GM12878 (cell line): ENCODE results near the gene MYOZ1. TPM values are rescaled to one million over a fixed set of nuclear protein-coding genes. Genes with fewer than 3 reads are reported as not detected.

Experiments used
- ATAC-seq: fragments of 200-7000 bp; cut with Tn5 transposase; 3 replicates; pipeline ENCODE4 v1.9.1; 2020; ENCODE audit warnings: mild to moderate bottlenecking, moderate library complexity
- BruUV-seq: library from RNA; stranded (reverse); fragments of 400-500 nt; replicated peaks from 2 replicates; lab custom pipeline; 2021; lab: Mats Ljungman, UMichigan
- CTCF ChIA-PET: fragments of 300-600 bp; sonication (Branson Sonifier 250); formaldehyde crosslinking; extraction: SDS; loops from one replicate; lab custom pipeline; 2021; ENCODE audit warnings: inconsistent platforms; lab: Yijun Ruan, JAX
- POLR2A ChIA-PET: fragments of 350-600 bp; formaldehyde crosslinking; extraction: SDS; loops from one replicate; lab custom pipeline; 2021; ENCODE audit warnings: inconsistent platforms; lab: Charles Lee
- RAD21 ChIA-PET: fragments of 300-600 bp; sonication (Branson Sonifier 250); formaldehyde crosslinking; loops from one replicate; lab custom pipeline; 2023; ENCODE audit warnings: antibody characterized with exemption; ENCODE audit not compliant: unreplicated experiment; lab: Charles Lee
- SMC1A ChIA-PET: fragments of 300-600 bp; sonication (Branson Sonifier 250); formaldehyde crosslinking; loops from one replicate; lab custom pipeline; 2023; ENCODE audit not compliant: unreplicated experiment, uncharacterized antibody; lab: Charles Lee
- DNase-seq: peaks from one replicate; pipeline ENCODE4 v3.0.0-alpha.2; 2011; ENCODE audit warnings: low read depth, low spot score
- FAIRE-seq: peaks from 3 replicates; lab custom pipeline; 2011; peaks lifted over from hg19 to GRCh38; lab: Jason Lieb, UNC
- H2AFZ ChIP-seq: 2 replicates; pipeline ENCODE4 v1.6.0; 2011; ENCODE audit warnings: low read depth, low read length, control low read depth; ENCODE audit not compliant: control insufficient read depth
- H3K27ac ChIP-seq: 2 replicates; pipeline ENCODE4 v1.5.1; 2011; ENCODE audit warnings: control low read depth; ENCODE audit not compliant: control insufficient read depth, insufficient read depth
- H3K27me3 ChIP-seq, 2 experiments: replicated peaks in 1 of 2; 2 replicates each; pipeline versions ENCODE4 v1.6.0 to v1.6.1; 2011; ENCODE audit warnings: low read length in 1 of 2; ENCODE audit not compliant: control insufficient read depth in 2 of 2, insufficient read depth in 2 of 2
- H3K36me3 ChIP-seq, 2 experiments: 2 replicates each; pipeline ENCODE4 v1.5.1; 2011; ENCODE audit warnings: low read length in 1 of 2; ENCODE audit not compliant: control insufficient read depth in 2 of 2, insufficient read depth in 2 of 2
- H3K4me1 ChIP-seq: 2 replicates; pipeline ENCODE4 v1.6.1; 2011; ENCODE audit warnings: mild to moderate bottlenecking, low read length, moderate library complexity, mixed read lengths; ENCODE audit not compliant: control insufficient read depth, insufficient read depth
- H3K4me2 ChIP-seq: 2 replicates; pipeline ENCODE4 v1.6.0; 2011; ENCODE audit warnings: control low read depth; ENCODE audit not compliant: control insufficient read depth, insufficient read depth
- H3K4me3 ChIP-seq: fragments of 200-600 bp; sonication (generic); 2 replicates; pipeline ENCODE4 v1.5.1; 2016
- H3K79me2 ChIP-seq: 2 replicates; pipeline ENCODE4 v1.6.0; 2011; ENCODE audit warnings: low read length; ENCODE audit not compliant: control insufficient read depth, insufficient read depth
- H3K9ac ChIP-seq: 2 replicates; pipeline ENCODE4 v1.8.0; 2011; ENCODE audit warnings: low read length, control low read depth, mixed read lengths; ENCODE audit not compliant: control insufficient read depth, insufficient read depth
- H3K9me3 ChIP-seq: replicated peaks from 3 replicates; pipeline ENCODE4 v1.5.1; 2011; ENCODE audit warnings: mild to moderate bottlenecking, low read length; ENCODE audit not compliant: control insufficient read depth, insufficient read depth
- H4K20me1 ChIP-seq: 2 replicates; pipeline ENCODE4 v1.6.0; 2011; ENCODE audit not compliant: control insufficient read depth, insufficient read depth
- CHD1 ChIP-seq: IDR thresholded peaks from 2 replicates; pipeline ENCODE4 v1.6.1; 2012; ENCODE audit warnings: low read depth, low read length, improper control_type of control experiment
- CREM ChIP-seq: IDR thresholded peaks from 2 replicates; pipeline ENCODE4 v1.6.1; 2014; ENCODE audit warnings: antibody characterized with exemption, low read depth
- MAX ChIP-seq: IDR thresholded peaks from 2 replicates; pipeline ENCODE4 v1.6.1; 2012; ENCODE audit warnings: low read depth, low read length, improper control_type of control experiment
- NBN ChIP-seq: fragments of 450-650 bp; IDR thresholded peaks from 2 replicates; pipeline ENCODE4 v1.6.1; 2016
- POU2F2 ChIP-seq: IDR thresholded peaks from 3 replicates; pipeline ENCODE4 v1.6.1; 2011; ENCODE audit warnings: low read depth, mild to moderate bottlenecking, low read length, borderline replicate concordance
- RAD51 ChIP-seq: fragments of 450-650 bp; IDR thresholded peaks from 2 replicates; pipeline ENCODE4 v1.6.1; 2016; ENCODE audit warnings: moderate library complexity, mild to moderate bottlenecking, inconsistent platforms
- RBBP5 ChIP-seq: fragments of 200-600 bp; sonication (generic); conservative IDR thresholded peaks from 2 replicates; pipeline ENCODE4 v1.6.1; 2016
- SIX5 ChIP-seq: IDR thresholded peaks from 2 replicates; pipeline ENCODE4 v1.6.1; 2011; ENCODE audit warnings: mild to moderate bottlenecking, low read depth, low read length, moderate library complexity; ENCODE audit not compliant: severe bottlenecking
- SPI1 ChIP-seq: IDR thresholded peaks from 2 replicates; pipeline ENCODE4 v1.6.1; 2011; ENCODE audit warnings: low read depth, mild to moderate bottlenecking, low read length, moderate library complexity, borderline replicate concordance; ENCODE audit not compliant: insufficient read depth
- SRF ChIP-seq, 2 experiments: IDR thresholded peaks; 2 replicates each; pipeline ENCODE4 v1.6.1; 2011; ENCODE audit warnings: low read depth in 2 of 2, low read length in 2 of 2, mild to moderate bottlenecking in 1 of 2, moderate library complexity in 1 of 2
- SUPT20H ChIP-seq: IDR thresholded peaks from 2 replicates; pipeline ENCODE4 v1.6.1; 2011; ENCODE audit warnings: low read depth, mild to moderate bottlenecking, low read length, moderate library complexity, borderline replicate concordance; ENCODE audit not compliant: control insufficient read depth
- USF2 ChIP-seq: IDR thresholded peaks from 2 replicates; pipeline ENCODE4 v1.6.1; 2011; ENCODE audit warnings: low read depth, low read length, improper control_type of control experiment, borderline replicate concordance
- ZBTB33 ChIP-seq: fragments of 450-650 bp; IDR thresholded peaks from 2 replicates; pipeline ENCODE4 v1.6.1; 2017; ENCODE audit warnings: mild to moderate bottlenecking
- ZNF207 ChIP-seq: fragments of 450-650 bp; IDR thresholded peaks from 2 replicates; pipeline ENCODE4 v1.6.1; 2014; ENCODE audit warnings: antibody characterized with exemption, mild to moderate bottlenecking, borderline replicate concordance
- WGBS: methylation state at CpG from one replicate; pipeline ENCODE4 v1.1.6; 2016; ENCODE audit warnings: low lambda C conversion rate; ENCODE audit not compliant: insufficient replicate concordance, insufficient coverage; ENCODE audit errors: missing lambda C conversion rate; 5-methylcytosine and 5-hydroxymethylcytosine counted together
- in situ Hi-C: fragments of 300-500 bp; cut with MboI; formaldehyde crosslinking; loops from 9 replicates; pipeline ENCODE4 v1.14.3; 2018; ENCODE audit warnings: mixed read lengths
- intact Hi-C: fragments of 100-400 bp; cut with micrococcal nuclease; formaldehyde crosslinking; loops from one replicate; pipeline ENCODE4 v1.14.2; 2022; ENCODE audit not compliant: unreplicated experiment
- polyA plus RNA-seq, 11 experiments: library from polyadenylated mRNA; depleted of rRNA in 4 of 11; unstranded in 6 of 11; stranded (reverse) in 5 of 11; fragments of >200 nt; fragmentation: Nextera tagmentation in 4 of 11; fragmentation: Illumina TruSeq in 1 of 11; extraction: Ambion mirVana in 4 of 11; extraction: Trizol in 1 of 11; gene quantifications; 1 replicate in 1 of 11; 2 replicates in 10 of 11; pipeline versions ENCODE4 v1.2.1 to v1.2.3, GENCODE V29; 2011 to 2016; ENCODE audit warnings: inconsistent platforms in 2 of 11, missing spikeins in 2 of 11, low read depth in 1 of 11
- total RNA-seq, 4 experiments: library from RNA; depleted of rRNA in 3 of 4; stranded (reverse); fragments of >200 nt in 3 of 4; fragmentation: Illumina TruSeq in 1 of 4; extraction: Trizol in 1 of 4; gene quantifications; 2 replicates each; pipeline versions ENCODE4 v1.2.1 to v1.2.3, GENCODE V29; 2013 to 2021

Gene MYOZ1
- total and polyA plus RNA-seq, 10 of the 15 experiments (the other 5 are each of a cell fraction or from before 2014, with no cell fraction given): 0.05 to 2.0 (median 0.62) TPM

GRCh38 chr10:73643362-73643761, 2.1 kb upstream of the MYOZ1 start:
- H3K4me2 ChIP-seq: no peak overlapping the region
- H4K20me1 ChIP-seq: no peaks in the 10 kb centered on the region
- H3K27me3 ChIP-seq: no peaks in the 10 kb centered on the region
- RAD21 ChIA-PET: interaction anchor here (0.7 to 5.4 kb wide), 20 partner anchors 10 to 546 kb away, joined by 3 to 96 read pairs (median 4); partner anchors contain the start of genes P4HA1, PPP3CB and SYNPO2L
- H3K4me1 ChIP-seq: peaks cover 18% of the 10 kb centered on the region
- intact Hi-C loops (no loop called here), in situ Hi-C loops (loop anchor here (5.0 kb wide), 2 partner anchors 111 to 386 kb away; no protein-coding TSS in a partner anchor)
- WGBS: 3% methylated on average over 2 of the region's 2 CpGs
- H3K9ac ChIP-seq: no peak overlapping the region
- TF ChIP-seq NBN (no peak), SPI1 (no peak), POU2F2 (no peak), CHD1 (no peak), USF2 (no peak), RAD51 (no peak), SIX5 (no peak), SRF (IDR thresholded peaks at IDR 0.05; ENCODE audit: low read depth in 2 of 2, low read length in 2 of 2) (no peak), CREM (no peak), RBBP5 (no peak), SUPT20H (no peak), ZNF207 (no peak), ZBTB33 (no peak), MAX (no peak)
- no peak for FAIRE-seq
- no peaks in the 10 kb centered on the region for H3K79me2 ChIP-seq
- H2AFZ ChIP-seq: peak overlapping the region; percentile 82
- ATAC-seq: peak; percentile 7; the same call in 1 of the 3 replicates
- H3K4me3 ChIP-seq: no peak overlapping the region
- POLR2A ChIA-PET: interaction anchor here (0.6 to 1.1 kb wide), 5 partner anchors 16 to 135 kb away, joined by 3 to 5 read pairs (median 4); no protein-coding TSS in a partner anchor
- BruUV-seq: no TSS peak
- CTCF ChIA-PET: interaction anchor here (0.7 to 5.2 kb wide), 45 partner anchors 8 to 473 kb away, joined by 3 to 163 read pairs (median 5); partner anchors contain the start of genes CFAP70 and USP54
- DNase-seq: no peak
- H3K27ac ChIP-seq: no peak overlapping the region
- no peaks in the 10 kb centered on the region for H3K9me3 ChIP-seq
- SMC1A ChIA-PET: interaction anchor here (0.6 to 5.6 kb wide), 29 partner anchors 8 to 392 kb away, joined by 3 to 134 read pairs (median 4); partner anchors contain the start of gene SYNPO2L
- no peaks in the 10 kb centered on the region for H3K36me3 ChIP-seq
